ENCODE results near the gene TRIM49C. TPM values are rescaled to one million over a fixed set of nuclear protein-coding genes. Genes with fewer than 3 reads are reported as not detected.
A peak's percentile ranks its signal among the peaks of the same experiment; 100 is the strongest.
"Not testable (repeated sequence)": the region's sequence is repeated elsewhere in the genome, so short reads cannot be mapped to it uniquely, and the experiment has no call there.

Gene TRIM49C
- total RNA-seq, 1 experiment from 2014 or later: not detected

DNA sequence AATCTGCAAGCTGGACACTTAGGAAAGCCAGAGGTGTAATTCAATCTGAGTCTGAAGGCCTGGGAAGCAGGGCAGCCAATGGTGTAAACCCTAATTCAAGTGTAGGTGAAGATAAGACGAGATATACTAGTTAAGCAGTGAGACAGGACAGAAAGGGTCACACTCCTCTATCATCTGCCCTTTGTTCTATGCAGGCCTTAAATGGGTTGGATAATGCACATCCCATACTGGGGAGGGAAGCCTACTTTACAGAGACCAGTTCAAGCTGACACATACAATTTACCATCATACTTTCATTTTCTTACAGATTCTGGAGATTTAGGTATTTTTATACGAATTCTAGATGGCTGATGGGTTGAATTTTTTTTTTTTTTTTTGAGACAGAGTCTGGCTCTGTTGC, 57.8 kb downstream of the TRIM49C start:
- BruUV-seq (replicated peaks); intact Hi-C loops (cut with micrococcal nuclease): not testable (repeated sequence)

More for the DNA sequence above, 57.8 kb downstream of the TRIM49C start:
- H2AFZ ChIP-seq (ENCODE audit: low read length); H3K9me2 ChIP-seq (replicated peaks; ENCODE audit: low read length); ATAC-seq; H4K20me1 ChIP-seq (ENCODE audit: low read length); H3K79me2 ChIP-seq (ENCODE audit: low read length); H3K4me3 ChIP-seq (ENCODE audit: low read length); CTCF ChIA-PET; H3K9me3 ChIP-seq (ENCODE audit: low read length); POLR2A ChIA-PET (ENCODE audit: unreplicated experiment); H3K4me2 ChIP-seq (ENCODE audit: low read length); H3K27ac ChIP-seq (ENCODE audit: low read length); H3F3A ChIP-seq (ENCODE audit: low read length, unreplicated experiment); H3K9ac ChIP-seq (ENCODE audit: low read length); H3K4me1 ChIP-seq (ENCODE audit: insufficient read depth, low read length); H3K36me3 ChIP-seq (ENCODE audit: low read depth, low read length); H3K27me3 ChIP-seq (ENCODE audit: low read length): not testable (repeated sequence)
- DNase-seq: peak; percentile 0

Other genes with a start within 250 kb of the TRIM49C start
- gene TRIM49, start 222.5 kb upstream of the TRIM49C start, total RNA-seq (2014; rRNA removed): not detected in 2 replicates
- gene TRIM64B, start 152.6 kb upstream of the TRIM49C start, total RNA-seq (2014; rRNA removed): not detected in 2 replicates
- not detected in 2 replicates for gene TRIM49D1, start 108.9 kb upstream of the TRIM49C start, total RNA-seq (2014; rRNA removed)
- not detected in 2 replicates for gene TRIM49D2, start 107.0 kb upstream of the TRIM49C start, total RNA-seq (2014; rRNA removed)
- not detected in 2 replicates for gene TRIM64, start 65.1 kb upstream of the TRIM49C start, total RNA-seq (2014; rRNA removed)
- gene UBTFL1, start 54.8 kb downstream of the TRIM49C start, total RNA-seq (2014; rRNA removed): not detected in 2 replicates
- 0.29 TPM in 1 of 2 replicates, not detected in the other for gene NAALAD2, start 103.6 kb downstream of the TRIM49C start, total RNA-seq (2014; rRNA removed)
- gene CHORDC1, start 191.9 kb downstream of the TRIM49C start, total RNA-seq (2014; rRNA removed): 55.9 and 66.9 TPM in 2 replicates

Data from PC-3 (cell line).